GM23248 (cell line): Measurements from ENCODE around the gene SYT6. TPM values are rescaled to one million over a fixed set of nuclear protein-coding genes. Genes with fewer than 3 reads are reported as not detected.

Experiments used
- DNase-seq: peaks from one replicate; pipeline ENCODE4 v3.0.0-alpha.2; 2015
- H2AFZ ChIP-seq: fragments of 200-600 bp; sonication (generic); 2 replicates; pipeline ENCODE4 v1.6.1; 2016; ENCODE audit warnings: antibody characterized with exemption
- H3F3A ChIP-seq: fragments of 200-600 bp; sonication (generic); 2 replicates; pipeline ENCODE4 v1.6.1; 2016; ENCODE audit warnings: mild to moderate bottlenecking, antibody characterized with exemption, mixed run types; ENCODE audit not compliant: insufficient read depth
- H3K27ac ChIP-seq: fragments of 200-600 bp; sonication (generic); 2 replicates; pipeline ENCODE4 v1.5.1; 2016; ENCODE audit warnings: mild to moderate bottlenecking
- H3K27me3 ChIP-seq: fragments of 200-600 bp; sonication (generic); replicated peaks from 2 replicates; pipeline ENCODE4 v1.6.1; 2016; ENCODE audit warnings: mild to moderate bottlenecking; ENCODE audit not compliant: insufficient read depth
- H3K36me3 ChIP-seq: fragments of 200-600 bp; sonication (generic); 2 replicates; pipeline ENCODE4 v1.6.1; 2016; ENCODE audit warnings: low read depth, mild to moderate bottlenecking
- H3K4me1 ChIP-seq: fragments of 200-600 bp; sonication (generic); 2 replicates; pipeline ENCODE4 v1.6.1; 2016; ENCODE audit warnings: mild to moderate bottlenecking; ENCODE audit not compliant: insufficient read depth
- H3K4me2 ChIP-seq: fragments of 200-600 bp; sonication (generic); one replicate; pipeline ENCODE4 v1.6.1; 2016; ENCODE audit warnings: mild to moderate bottlenecking; ENCODE audit not compliant: unreplicated experiment
- H3K4me3 ChIP-seq: fragments of 200-600 bp; sonication (generic); 2 replicates; pipeline ENCODE4 v1.5.1; 2016; ENCODE audit warnings: mild to moderate bottlenecking
- H3K79me2 ChIP-seq: fragments of 200-600 bp; sonication (generic); 2 replicates; pipeline ENCODE4 v1.6.1; 2016; ENCODE audit warnings: mild to moderate bottlenecking; ENCODE audit not compliant: insufficient read depth
- H3K9ac ChIP-seq: fragments of 200-600 bp; sonication (generic); 2 replicates; pipeline ENCODE4 v1.6.1; 2016; ENCODE audit warnings: mild to moderate bottlenecking
- H3K9me2 ChIP-seq: fragments of 200-600 bp; sonication (generic); 2 replicates; pipeline ENCODE4 v1.6.1; 2016; ENCODE audit warnings: mixed run types, mild to moderate bottlenecking, moderate library complexity; ENCODE audit not compliant: insufficient read depth
- H3K9me3 ChIP-seq: fragments of 200-600 bp; sonication (generic); one replicate; pipeline ENCODE4 v1.6.1; 2017; ENCODE audit warnings: low read depth
- H4K20me1 ChIP-seq: fragments of 200-600 bp; sonication (generic); 2 replicates; pipeline ENCODE4 v1.6.0; 2016; ENCODE audit not compliant: insufficient read depth
- EZH2 ChIP-seq: fragments of 200-600 bp; sonication (generic); IDR thresholded peaks from 2 replicates; pipeline ENCODE4 v1.6.1; 2018; ENCODE audit warnings: antibody characterized with exemption, mild to moderate bottlenecking; ENCODE audit not compliant: insufficient read depth, poor library complexity, severe bottlenecking
- EZH2phosphoT487 ChIP-seq: fragments of 200-600 bp; sonication (generic); IDR thresholded peaks from 2 replicates; pipeline ENCODE4 v1.6.1; 2018; ENCODE audit warnings: antibody characterized with exemption, moderate library complexity, mild to moderate bottlenecking, low read depth; ENCODE audit not compliant: insufficient read depth
- WGBS, 2 experiments: methylation state at CpG; one replicate each; pipeline ENCODE4 v1.1.6; 2015 to 2017; ENCODE audit warnings: low lambda C conversion rate in 2 of 2, low coverage in 1 of 2; ENCODE audit errors: missing lambda C conversion rate in 2 of 2; 5-methylcytosine and 5-hydroxymethylcytosine counted together
- in situ Hi-C: fragments of 300-500 bp; cut with MboI; formaldehyde crosslinking; loops from 2 replicates; pipeline ENCODE4 v1.15.0; 2020
- polyA plus RNA-seq: library from polyadenylated mRNA; unstranded; fragments of >200 nt; fragmentation: Nextera tagmentation; extraction: Ambion mirVana; gene quantifications from 2 replicates; pipeline ENCODE4 v1.2.1, GENCODE V29; 2016
- total RNA-seq: library from RNA; depleted of rRNA; stranded (reverse); fragments of >200 nt; shearing (Covaris generic); gene quantifications from 2 replicates; pipeline ENCODE4 v1.2.3, GENCODE V29; 2014

SYT6 gene
- total and polyA plus RNA-seq, 2 experiments from 2014 or later: not detected

GRCh38 chr1:114137497-114137896, 16.2 kb downstream of the SYT6 start:
- TF ChIP-seq EZH2phosphoT487 (no peak), EZH2 (no peak)

DNA sequence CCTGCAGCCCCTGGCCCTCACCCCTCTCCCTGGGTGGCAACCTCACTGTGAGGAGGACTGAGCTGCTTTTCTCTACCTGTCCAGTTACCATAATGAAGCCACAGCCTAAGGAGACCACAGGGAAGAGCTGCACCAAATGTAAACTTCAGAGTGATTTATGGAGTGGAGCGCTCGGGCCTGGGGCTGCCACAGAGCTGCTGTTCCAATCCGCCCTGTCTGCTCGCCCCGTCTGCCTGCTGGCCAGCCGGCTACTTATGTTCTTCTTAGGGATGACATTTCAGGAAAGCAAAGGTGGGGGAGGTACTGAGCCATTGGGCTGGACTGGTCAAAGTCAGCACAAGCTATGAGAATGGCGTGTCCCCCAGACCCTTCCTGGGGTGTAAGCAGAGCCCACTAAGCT, 17.9 kb downstream of the SYT6 start:
- Histone ChIP-seq H3K27me3 (peaks cover 39% of the 10 kb centered on the region), H3K4me2 (no peak overlapping the region), H3F3A (no peaks in the 10 kb centered on the region), H4K20me1 (no peaks in the 10 kb centered on the region), H3K4me3 (no peak overlapping the region), H3K9ac (no peak overlapping the region), H3K79me2 (no peaks in the 10 kb centered on the region), H2AFZ (no peak overlapping the region), H3K27ac (no peak overlapping the region), H3K9me3 (no peaks in the 10 kb centered on the region), H3K9me2 (no peaks in the 10 kb centered on the region), H3K36me3 (no peaks in the 10 kb centered on the region), H3K4me1 (no peaks in the 10 kb centered on the region)
- TF ChIP-seq EZH2phosphoT487: no peak
- no peak for TF ChIP-seq EZH2
- 50 to 54% methylated on average over 7 of the region's 7 CpGs for WGBS, 2 experiments
- in situ Hi-C loops: no loop called here
- DNase-seq: no peak

More at GRCh38 chr1:114137497-114137896, 16.2 kb downstream of the SYT6 start:
- Histone ChIP-seq H3K4me1 (no peaks in the 10 kb centered on the region), H3K4me2 (no peak overlapping the region), H3K79me2 (no peaks in the 10 kb centered on the region), H3F3A (no peaks in the 10 kb centered on the region), H3K9me2 (no peaks in the 10 kb centered on the region), H3K9ac (no peak overlapping the region), H3K4me3 (no peak overlapping the region), H3K9me3 (no peaks in the 10 kb centered on the region), H3K27ac (no peak overlapping the region), H4K20me1 (no peaks in the 10 kb centered on the region), H2AFZ (no peak overlapping the region), H3K36me3 (no peaks in the 10 kb centered on the region), H3K27me3 (peaks cover 52% of the 10 kb centered on the region)
- WGBS, 2 experiments: 79% methylated on average over 14 to 15 of the region's 15 CpGs
- in situ Hi-C loops: no loop called here
- DNase-seq: no peak

DNA sequence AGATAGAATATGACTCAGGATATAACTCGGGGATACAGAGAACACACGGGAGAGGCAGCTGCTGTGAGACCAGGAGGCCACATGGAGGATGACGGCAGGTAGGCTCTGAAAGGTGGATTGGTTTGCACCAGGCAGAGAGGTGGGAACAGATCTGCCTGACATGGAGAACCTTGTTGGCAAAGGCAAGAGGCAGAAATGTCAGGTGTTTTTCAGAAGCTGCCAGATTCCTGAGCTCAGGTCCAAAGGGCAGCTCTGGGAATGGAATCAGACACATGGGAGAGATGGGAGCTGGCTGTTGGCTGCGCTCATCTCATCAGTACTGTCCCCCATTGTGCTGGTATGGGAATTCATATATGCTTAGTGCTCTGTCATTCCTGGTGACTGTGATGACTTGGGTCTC, 19.2 kb downstream of the SYT6 start:
- H3K4me2 ChIP-seq: no peak overlapping the region
- H3K4me3 ChIP-seq: no peak overlapping the region
- no peaks in the 10 kb centered on the region for H3K9me3 ChIP-seq
- 66 to 71% methylated on average over 4 of the region's 4 CpGs for WGBS, 2 experiments
- H3F3A ChIP-seq: no peaks in the 10 kb centered on the region
- H3K36me3 ChIP-seq: no peaks in the 10 kb centered on the region
- in situ Hi-C loops: no loop called here
- no peaks in the 10 kb centered on the region for H3K9me2 ChIP-seq
- H3K9ac ChIP-seq: no peak overlapping the region
- H3K27ac ChIP-seq: no peak overlapping the region
- H4K20me1 ChIP-seq: no peaks in the 10 kb centered on the region
- no peak overlapping the region for H2AFZ ChIP-seq
- DNase-seq: no peak
- H3K4me1 ChIP-seq: no peaks in the 10 kb centered on the region
- no peaks in the 10 kb centered on the region for H3K79me2 ChIP-seq
- peaks cover 43% of the 10 kb centered on the region for H3K27me3 ChIP-seq
- no peak for TF ChIP-seq EZH2
- no peak for TF ChIP-seq EZH2phosphoT487

DNA sequence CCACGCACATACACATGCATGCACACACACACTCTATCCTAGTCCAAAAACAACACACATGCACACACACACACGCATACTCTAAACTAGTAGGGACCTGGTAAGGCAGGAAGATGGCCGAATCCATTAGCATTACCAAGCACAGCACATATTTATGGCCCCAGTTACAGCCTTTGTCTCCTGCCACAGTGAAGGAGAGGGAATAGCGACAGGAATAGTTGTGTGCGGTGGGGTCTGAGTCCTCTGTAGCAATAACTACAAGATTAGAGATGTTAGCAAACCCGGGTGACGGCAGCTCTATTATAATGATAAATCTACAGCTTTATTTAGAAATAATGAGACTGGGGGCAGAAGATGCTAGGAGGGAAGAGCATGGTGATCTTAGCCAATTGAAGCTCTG, 20.5 kb downstream of the SYT6 start:
- 64 to 71% methylated on average over 7 of the region's 7 CpGs for WGBS, 2 experiments
- H3K27me3 ChIP-seq: peaks cover 35% of the 10 kb centered on the region
- TF ChIP-seq EZH2phosphoT487: no peak
- no peak for TF ChIP-seq EZH2
- no peaks in the 10 kb centered on the region for H3K36me3 ChIP-seq
- H3F3A ChIP-seq: no peaks in the 10 kb centered on the region
- DNase-seq: no peak
- no peak overlapping the region for H2AFZ ChIP-seq
- no peak overlapping the region for H3K9ac ChIP-seq
- no peaks in the 10 kb centered on the region for H3K79me2 ChIP-seq
- H3K27ac ChIP-seq: no peak overlapping the region
- H3K4me1 ChIP-seq: no peaks in the 10 kb centered on the region
- H3K9me3 ChIP-seq: no peaks in the 10 kb centered on the region
- no peaks in the 10 kb centered on the region for H4K20me1 ChIP-seq
- no peaks in the 10 kb centered on the region for H3K9me2 ChIP-seq
- H3K4me2 ChIP-seq: no peak overlapping the region
- H3K4me3 ChIP-seq: no peak overlapping the region
- in situ Hi-C loops: no loop called here

DNA sequence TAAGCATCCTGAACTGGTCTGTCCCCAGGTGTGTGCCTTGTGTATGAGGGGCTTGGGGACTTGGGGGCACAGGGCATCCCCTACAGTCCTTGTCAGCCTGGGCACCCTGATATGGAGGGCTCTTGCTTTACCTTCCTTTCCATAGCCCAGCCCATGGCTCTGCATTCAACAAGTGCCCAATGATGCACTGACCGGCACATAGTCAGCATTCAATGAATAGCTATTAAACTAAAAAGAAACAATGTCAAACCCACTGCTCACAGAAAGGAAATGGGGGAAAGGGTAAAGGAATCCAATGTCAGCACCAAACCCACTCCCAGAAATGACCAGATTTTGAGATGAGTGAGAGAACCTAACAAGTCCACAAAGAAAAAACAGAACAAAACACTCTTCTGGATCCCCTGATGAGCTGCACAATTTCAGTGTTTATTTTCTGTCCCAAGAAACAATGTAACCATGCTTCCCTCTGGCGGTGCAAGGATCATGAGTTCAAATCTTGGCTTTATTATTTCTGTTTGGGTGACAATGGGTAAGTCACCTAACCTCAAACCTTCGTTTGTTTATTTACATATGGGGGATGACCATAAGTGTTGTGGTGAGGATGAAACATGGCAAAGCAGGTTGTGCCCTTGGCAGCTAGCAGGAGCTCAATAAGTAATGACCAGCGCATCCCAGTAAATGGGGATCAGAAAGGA, 22.0 kb downstream of the SYT6 start:
- Histone ChIP-seq H3K27me3 (peaks cover 28% of the 10 kb centered on the region), H3K4me3 (no peak overlapping the region), H3K79me2 (no peaks in the 10 kb centered on the region), H3K4me2 (no peak overlapping the region), H2AFZ (no peak overlapping the region), H3K36me3 (no peaks in the 10 kb centered on the region), H3K9me3 (no peaks in the 10 kb centered on the region), H3K27ac (no peak overlapping the region), H3K9ac (no peak overlapping the region), H3F3A (no peaks in the 10 kb centered on the region), H4K20me1 (no peaks in the 10 kb centered on the region), H3K9me2 (no peaks in the 10 kb centered on the region), H3K4me1 (no peaks in the 10 kb centered on the region)
- DNase-seq: no peak
- TF ChIP-seq EZH2phosphoT487 (no peak), EZH2 (no peak)
- 72 to 74% methylated on average over 4 of the region's 4 CpGs for WGBS, 2 experiments
- in situ Hi-C loops: no loop called here
